NCI-H128 (cell line): ENCODE measurements around the gene HIVEP3.

ENCODE experiments used
- DNase-seq: peaks from one replicate; lab custom pipeline; 2025; ENCODE audit not compliant: unreplicated experiment; lab: John Stamatoyannopoulos, UW

Gene HIVEP3

GRCh38 chr1:41494351-41495209, 424.1 kb downstream of the HIVEP3 start:
- DNase-seq, result no peak

- DNase-seq, result no peak
Observed at GRCh38 chr1:41493626-41494350, 424.9 kb downstream of the HIVEP3 start.

- DNase-seq, result no peak
Observed at GRCh38 chr1:41493117-41493536, 425.6 kb downstream of the HIVEP3 start.

GRCh38 chr1:41492341-41492848, 426.3 kb downstream of the HIVEP3 start:
- DNase-seq, result no peak

- no peak for DNase-seq
Observed at GRCh38 chr1:41490911-41491310, 427.8 kb downstream of the HIVEP3 start.

- no peak for DNase-seq
Observed at GRCh38 chr1:41489561-41489960, 429.2 kb downstream of the HIVEP3 start.

GRCh38 chr1:41488040-41488951, 430.4 kb downstream of the HIVEP3 start:
- no peak for DNase-seq

- DNase-seq, result no peak
Observed at GRCh38 chr1:41487126-41488039, 431.3 kb downstream of the HIVEP3 start.

GRCh38 chr1:41486371-41487125, 432.2 kb downstream of the HIVEP3 start:
- DNase-seq, result no peak

GRCh38 chr1:41486053-41486370, 432.7 kb downstream of the HIVEP3 start:
- DNase-seq, result no peak

GRCh38 chr1:41485605-41486004, 433.1 kb downstream of the HIVEP3 start:
- no peak for DNase-seq

- peak; percentile 34 for DNase-seq
Observed at GRCh38 chr1:41484402-41485241, 434.1 kb downstream of the HIVEP3 start, which contains the start of gene EDN2. TSS of gene EDN2 (minus strand) at chr1:41484683. CDS start at chr1:41484601, 82 bp downstream.

- no peak for DNase-seq
Observed at GRCh38 chr1:41483960-41484401, 434.7 kb downstream of the HIVEP3 start.

- no peak for DNase-seq
Observed at GRCh38 chr1:41483001-41483850, 435.5 kb downstream of the HIVEP3 start.

GRCh38 chr1:41482001-41482765, 436.5 kb downstream of the HIVEP3 start:
- DNase-seq, result no peak

- DNase-seq, result no peak
Observed at GRCh38 chr1:41481109-41481775, 437.5 kb downstream of the HIVEP3 start.
